ENCODE data around the gene GNAI3.

The GNAI3 gene

DNA sequence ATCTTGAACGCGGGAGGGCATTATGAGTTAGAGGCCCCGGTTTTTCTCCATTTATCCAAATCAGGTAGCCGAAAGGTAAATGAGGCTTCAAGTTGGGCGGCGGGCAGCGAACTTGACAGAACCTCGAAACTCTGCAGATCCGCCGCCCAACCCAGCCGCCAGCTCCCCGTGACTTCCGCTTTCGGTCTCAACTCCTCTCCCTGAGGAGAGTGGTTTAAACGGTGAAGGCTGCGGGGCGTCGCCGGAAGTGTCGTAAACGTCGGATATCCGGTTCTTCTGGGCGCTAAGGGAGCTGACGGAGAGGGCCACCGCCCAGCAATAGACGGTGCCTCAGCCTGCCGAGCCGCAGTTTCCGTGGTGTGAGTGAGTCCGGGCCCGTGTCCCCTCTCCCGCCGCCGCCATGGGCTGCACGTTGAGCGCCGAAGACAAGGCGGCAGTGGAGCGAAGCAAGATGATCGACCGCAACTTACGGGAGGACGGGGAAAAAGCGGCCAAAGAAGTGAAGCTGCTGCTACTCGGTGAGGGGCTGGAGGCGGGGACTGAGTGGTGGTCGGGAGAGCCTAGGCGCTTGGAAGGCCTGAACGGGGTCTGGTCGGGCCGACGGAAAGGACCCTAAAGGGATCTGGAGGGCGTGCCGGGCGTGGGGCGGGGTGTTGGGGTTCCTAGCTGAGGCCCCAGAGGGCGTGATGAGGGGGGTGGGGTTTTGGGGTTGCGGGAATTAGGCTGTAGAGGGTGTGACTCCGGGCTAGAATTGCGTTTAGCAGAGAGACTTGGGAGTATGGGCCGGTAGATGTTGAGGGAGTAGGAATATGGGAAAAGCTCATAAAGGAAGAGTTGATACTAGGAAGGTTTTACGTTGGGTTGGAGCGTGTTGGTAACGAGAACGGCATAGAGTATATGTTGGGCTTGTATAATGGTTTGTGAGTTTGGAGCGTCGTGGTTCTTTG lies at the start of gene GNAI3:
TSS of gene GNAI3 (plus strand) at position 295 of the 947 bp plus-strand sequence. CDS start at position 401, 106 bp downstream.
- peak; percentile 89 to 92 for DNase-seq (ENCODE audit: low read depth in 2 of 2)

DNA sequence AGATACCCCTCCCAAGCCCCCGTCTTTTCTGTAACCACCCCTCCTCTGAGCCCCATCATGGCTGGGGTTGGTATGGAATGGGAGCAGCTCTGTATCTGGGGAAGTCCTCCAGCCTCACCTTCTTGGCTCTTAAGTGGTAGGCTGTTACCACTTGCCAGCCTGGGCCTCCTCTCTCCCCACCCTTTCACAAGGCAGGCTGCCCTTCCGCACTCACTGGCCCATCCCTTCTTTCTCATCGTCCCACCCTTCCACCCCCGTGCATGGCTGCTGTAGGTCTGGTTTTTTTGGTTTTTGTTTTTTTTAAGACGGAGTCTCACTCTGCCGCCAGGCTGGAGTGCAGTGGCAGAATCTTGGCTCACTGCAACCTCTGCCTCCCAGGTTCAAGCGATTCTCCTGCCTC lies 49.3 kb upstream of the GNAI3 start:
- no peak for DNase-seq (ENCODE audit: low read depth in 2 of 2)

DNA sequence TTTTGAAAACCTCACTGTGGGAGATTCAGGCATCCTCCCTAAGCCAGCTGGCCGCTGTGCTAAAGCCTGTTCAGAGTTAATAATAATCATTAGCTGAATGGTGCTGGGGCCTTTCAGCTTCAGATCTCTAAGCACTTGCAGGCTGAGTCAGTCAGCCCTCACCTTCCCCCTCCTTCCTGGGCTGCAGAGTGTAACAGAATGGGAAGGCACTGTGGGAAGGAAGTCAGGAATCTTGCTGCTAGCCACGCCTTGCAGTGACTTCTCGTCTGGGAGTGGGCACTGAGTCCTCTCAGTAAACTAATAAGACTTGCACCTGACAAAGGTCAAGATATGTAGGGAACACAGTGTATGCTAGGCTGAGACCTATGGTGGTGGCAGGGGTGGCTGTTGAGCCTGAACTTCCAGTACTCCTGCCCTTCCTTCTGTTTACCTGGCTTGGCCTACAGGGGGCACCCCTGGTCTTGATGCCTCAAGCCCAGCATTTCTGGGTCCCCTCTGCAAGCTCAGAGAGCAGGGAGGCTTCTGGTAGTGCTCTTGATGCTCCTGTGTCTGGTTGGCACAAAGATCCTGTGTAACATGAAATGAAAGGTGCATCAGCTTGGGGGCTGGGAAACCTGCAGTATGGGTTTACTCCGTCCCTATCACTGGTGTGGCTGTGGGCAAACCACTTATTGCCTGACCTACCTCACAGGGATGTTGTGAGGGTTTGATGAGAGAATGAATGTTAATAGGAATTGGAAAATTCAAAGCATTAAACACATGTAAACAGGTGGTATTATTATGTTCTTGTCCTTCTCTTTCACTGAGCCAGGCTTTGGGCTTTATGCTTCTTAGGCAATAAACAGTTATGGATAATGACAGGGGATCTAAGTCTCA lies 48.5 kb upstream of the GNAI3 start:
- DNase-seq (ENCODE audit: low read depth in 2 of 2): peak in 1 of 2 donors; percentile 51

DNA sequence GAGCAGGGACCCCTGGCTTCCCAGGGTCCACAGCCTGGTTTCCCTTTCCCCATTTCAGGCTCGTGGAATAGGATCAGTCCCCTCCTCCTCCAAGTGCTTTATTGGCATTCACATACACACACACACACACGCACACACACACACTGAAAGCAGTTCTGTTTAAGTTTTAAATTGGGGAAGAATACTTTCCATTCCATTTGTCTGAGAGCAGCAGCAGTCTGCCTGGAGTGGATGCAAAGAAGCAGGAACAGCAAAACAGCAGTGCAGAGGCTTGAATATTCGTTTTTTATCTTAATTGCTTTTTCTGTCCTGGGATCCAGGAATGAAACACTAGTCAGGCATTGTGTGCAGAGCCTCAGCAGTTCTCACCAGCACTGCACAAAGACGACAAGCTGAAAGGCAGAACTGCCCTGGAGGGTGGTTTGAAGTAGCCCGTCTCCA lies 47.5 kb upstream of the GNAI3 start:
- DNase-seq (ENCODE audit: low read depth in 2 of 2): no peak

DNA sequence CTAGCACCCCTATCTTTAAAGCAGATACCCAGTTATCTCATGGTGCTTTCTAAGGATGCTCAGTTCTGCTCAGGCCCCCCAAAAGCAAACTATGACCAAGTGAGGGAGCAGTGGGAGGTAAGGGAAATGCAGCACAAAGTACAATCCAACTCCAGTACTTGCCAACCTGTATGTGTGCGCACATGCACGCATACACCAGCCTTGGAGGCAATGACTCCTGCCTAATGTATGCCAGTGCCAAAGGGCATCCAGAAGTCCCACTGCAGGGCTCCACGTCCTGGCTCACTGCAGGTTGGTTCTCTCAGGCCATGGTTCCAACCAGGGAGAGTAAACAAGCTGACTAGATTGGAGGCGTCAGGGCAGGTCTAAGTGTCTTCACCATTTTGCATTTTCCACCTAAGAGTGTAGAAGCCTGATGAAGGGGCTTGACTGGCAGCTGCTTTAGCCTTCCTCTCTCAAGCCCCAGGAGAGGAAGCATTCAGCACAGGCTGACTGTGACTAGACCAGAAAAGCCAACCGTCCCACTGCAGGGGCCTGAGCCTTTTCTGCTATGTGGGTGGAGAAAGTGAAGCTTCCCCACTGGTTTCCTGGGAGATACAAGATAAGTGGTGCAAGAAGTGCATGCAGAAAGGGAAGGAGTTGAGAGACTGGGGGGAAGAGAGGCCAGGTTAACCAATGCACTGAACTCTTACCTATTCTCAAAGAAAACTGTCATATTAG lies 46.6 kb upstream of the GNAI3 start:
- DNase-seq (ENCODE audit: low read depth in 2 of 2): no peak

DNA sequence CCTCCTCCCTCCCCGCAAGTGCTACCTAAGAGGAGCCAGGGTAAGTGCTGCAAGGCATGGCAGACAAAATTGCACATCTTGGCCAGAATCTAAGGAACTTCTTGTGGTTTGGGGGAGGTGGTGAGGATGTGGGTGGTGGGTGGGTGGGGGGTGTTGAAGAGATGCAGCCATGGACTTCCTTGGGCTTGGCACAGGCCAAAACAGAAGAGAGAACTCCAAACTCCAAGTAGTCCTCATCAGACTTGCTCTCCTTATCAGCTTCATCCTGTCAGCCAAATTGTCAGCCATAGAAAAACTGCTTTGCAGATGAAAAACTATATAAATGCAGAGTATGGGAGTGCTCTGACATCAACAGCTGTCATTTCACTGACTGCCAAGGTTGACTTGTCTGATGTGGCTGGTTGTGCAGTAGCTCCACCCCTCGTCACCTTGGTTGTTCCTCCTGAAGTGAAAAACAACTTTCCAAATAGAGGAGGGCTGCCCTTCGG lies 46.0 kb upstream of the GNAI3 start:
- no peak for DNase-seq (ENCODE audit: low read depth in 2 of 2)

DNA sequence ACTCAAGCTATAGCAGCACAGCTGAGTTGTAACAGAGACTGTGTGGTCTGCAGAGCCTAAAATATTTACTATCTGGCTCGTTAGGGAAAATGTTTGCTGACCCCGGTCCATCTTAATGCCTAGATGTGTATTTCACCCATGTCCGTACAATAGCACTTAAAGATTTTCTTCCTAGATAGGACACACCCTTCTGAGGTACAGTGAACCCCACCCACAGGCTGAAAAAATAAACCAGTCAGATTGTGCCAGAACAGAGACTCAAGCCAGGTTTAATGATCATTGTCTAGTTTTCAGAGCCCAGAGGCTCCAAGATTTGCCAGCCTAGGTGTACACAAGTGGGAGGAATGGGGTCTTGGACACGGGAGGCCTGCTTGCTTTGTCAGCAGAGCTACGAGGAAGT lies 44.5 kb upstream of the GNAI3 start:
- DNase-seq (ENCODE audit: low read depth in 2 of 2): no peak

DNA sequence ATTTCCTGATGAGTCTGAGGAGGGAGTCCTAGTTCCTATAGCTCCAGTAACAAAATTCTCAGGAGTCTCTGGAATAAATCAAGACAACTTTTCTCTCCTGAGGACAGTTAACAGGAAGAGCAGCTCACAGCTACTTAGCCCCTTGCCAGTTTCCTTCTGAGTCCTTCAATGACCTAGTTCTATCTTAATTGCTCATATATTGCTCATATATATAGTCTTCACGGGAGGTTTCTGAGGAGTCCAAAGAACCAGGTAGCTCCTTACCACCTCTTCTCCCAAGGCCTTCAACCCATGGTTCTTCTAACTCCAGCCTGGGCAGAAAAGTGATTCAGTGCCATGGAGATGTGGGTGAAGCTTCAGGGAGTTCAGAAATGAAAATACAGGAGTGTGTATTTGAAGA lies 43.4 kb upstream of the GNAI3 start:
- no peak for DNase-seq (ENCODE audit: low read depth in 2 of 2)

DNA sequence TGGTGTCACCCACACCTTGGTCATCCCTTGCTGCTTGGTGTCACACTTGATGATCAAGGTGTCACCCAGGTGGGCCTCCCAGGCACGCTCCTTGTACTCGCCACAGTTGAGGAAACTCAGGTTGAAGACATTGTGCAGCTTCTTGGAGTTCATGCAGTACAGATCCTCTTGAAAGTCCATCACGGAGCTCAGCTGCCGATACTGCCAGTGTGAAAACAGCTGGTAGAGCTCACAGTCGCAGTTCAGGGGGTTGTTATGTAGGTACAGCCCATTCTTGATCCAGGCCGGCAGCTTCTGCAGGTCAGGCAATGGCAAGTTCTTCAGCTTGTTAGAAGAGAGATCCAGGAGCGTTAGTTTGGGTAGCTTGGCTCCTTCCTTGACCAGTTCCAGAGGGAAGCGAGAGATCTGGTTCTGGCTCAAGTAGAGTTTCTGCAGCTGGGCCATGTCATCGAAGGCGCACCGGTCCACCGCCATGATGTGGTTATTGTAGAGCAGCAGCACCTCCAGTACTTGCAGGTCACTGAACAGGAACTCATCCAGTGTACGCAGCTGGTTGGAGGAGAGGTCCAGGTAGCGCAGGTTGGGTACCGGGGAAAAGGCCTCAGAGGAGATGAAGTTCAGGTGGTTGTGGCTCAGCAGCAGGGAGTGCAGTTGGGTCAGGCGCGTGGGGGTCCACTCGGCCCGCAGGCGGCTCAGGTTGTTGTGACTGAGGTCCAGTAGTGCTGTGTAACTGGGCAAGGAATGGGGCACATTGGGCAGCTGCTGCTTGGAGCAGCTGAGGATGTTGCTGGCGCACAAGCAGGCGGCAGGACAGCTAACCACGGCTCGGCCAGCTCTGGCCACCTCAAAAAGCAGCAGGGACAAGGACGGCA lies 40.2 kb upstream of the GNAI3 start:
- no peak for DNase-seq (ENCODE audit: low read depth in 2 of 2)

DNA sequence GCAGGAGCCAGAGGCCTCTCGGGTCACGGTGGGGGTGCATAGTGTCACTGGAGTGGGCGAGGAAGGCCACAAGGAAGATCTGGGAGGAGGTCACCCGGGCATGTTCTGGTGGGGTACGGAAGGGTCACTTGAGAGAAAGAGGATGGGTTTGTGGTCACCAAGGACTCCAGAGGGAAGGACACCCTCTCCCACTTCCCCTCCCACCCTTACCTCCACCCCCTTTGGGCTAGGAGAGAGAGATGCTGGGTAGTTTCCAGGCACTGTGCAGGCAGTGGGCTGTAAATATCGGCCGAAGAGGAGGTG lies 39.6 kb upstream of the GNAI3 start:
- no peak for DNase-seq (ENCODE audit: low read depth in 2 of 2)

DNA sequence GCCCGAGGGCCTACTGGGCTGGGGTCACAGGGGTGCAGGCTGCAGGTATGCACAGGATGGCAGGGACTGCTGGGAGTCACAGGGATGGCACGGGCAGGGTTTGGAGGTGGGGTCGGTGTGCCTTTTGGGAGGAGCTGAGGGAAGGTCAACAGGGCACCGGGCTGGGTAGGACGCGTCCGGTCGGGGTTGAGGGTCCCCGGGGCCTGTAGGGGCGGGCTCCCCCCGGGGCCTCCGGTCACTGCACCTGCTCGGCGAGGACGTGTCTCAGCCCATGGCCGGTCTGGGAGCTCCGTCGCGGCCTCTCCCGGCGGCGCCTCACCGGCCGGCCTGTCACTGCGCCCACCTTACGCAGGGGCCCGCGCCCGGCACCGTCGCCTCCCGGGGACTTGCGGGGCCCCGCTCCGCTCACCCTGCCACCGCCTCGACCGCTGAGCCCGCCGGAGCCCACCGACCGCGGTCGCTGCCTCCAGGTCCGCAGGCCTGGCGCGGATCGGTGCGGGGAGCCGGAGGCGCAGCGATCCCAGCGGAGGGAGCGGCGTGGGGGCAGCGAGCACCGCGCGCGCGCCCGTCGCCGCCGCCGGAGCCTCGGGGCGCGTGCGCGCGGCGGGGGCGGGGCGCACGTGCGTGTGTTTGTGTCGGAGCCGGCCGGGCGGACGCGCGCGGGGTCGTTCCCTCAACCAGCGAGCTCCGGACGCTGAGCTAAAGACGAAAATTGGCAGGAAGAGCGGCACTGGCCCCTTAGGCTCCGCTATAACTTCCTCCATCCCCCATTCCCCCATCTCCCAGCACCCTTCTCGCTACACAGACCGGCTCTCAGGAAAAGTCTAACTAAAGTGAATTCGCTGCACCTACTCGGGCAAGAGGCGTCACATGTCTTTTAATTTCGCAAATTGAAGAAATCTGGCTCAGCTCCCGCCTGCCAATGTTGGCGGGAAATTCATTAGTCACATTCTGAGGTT lies 39.0 kb upstream of the GNAI3 start, which contains the start of gene AMIGO1:
TSS of gene AMIGO1 (minus strand) at position 552 of the 959 bp plus-strand sequence. CDS start 815 bp downstream, outside the sequence.
- peak in 1 of 2 donors; percentile 43 for DNase-seq (ENCODE audit: low read depth in 2 of 2)

DNA sequence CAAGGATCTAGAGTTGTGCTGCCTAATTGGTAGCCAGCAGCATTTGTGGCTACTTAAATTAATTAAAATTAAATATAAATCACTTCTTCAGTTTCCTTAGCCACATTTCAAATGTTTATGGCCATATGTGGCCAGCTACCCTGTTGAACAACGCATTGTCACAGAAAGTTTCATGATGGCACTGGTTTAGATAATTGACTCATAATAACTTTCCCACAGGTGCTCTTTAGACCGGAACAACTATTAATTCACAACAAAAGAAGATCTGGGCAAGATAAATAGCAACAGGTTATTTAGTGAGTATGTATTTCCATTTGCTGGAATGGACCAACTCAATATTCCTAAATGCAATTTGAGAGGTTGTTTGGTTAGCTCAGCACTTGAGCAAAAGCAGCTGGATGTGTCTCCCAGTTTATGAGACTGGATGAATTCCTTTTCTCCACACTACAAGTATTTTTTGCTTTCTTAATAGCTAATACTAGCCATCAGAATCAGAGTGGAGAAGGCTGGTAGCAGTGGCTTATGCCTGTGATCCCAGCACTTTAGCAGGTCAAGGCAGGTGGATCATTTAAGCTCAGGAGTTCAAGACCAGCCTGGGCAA lies 35.2 kb upstream of the GNAI3 start:
- DNase-seq (ENCODE audit: low read depth in 2 of 2): no peak

DNA sequence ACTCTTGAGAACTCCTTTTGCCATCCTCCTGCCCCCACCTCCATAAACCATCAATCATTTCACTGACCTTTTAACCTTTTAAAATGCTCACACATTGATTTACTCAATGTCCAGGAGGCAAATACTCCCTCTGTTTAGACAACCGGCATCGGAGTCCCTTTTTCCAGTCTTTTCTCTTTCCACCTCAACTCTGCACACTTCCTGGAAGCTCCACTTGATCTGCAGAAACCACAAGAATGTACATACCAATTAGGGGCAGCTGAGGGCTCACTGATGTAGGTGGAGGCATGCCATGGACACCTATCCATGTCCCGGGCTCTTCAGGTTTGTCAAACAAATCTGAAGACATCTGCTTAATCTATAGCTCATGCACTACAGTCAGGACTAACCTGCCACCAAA lies 33.6 kb upstream of the GNAI3 start:
- no peak for DNase-seq (ENCODE audit: low read depth in 2 of 2)

DNA sequence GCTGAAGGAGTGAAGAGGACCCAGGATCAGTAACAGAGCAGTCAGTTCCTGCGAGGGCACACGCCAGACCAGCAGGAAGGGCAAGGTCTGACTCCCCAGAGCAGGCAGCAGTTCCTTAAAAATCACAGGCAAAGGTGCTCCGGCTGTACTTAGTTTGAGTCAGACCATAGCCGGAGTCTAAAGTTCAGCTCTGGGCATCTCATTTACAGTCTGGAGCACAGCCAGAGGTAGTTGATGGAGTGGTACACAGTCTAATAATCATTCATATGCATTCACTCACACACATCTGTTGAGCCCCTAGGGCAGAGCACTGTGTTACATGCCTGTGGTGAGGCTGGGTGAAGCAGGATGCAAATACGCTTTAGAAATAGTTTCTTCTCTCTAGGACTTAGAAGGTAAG lies 31.5 kb upstream of the GNAI3 start:
- no peak for DNase-seq (ENCODE audit: low read depth in 2 of 2)

DNA sequence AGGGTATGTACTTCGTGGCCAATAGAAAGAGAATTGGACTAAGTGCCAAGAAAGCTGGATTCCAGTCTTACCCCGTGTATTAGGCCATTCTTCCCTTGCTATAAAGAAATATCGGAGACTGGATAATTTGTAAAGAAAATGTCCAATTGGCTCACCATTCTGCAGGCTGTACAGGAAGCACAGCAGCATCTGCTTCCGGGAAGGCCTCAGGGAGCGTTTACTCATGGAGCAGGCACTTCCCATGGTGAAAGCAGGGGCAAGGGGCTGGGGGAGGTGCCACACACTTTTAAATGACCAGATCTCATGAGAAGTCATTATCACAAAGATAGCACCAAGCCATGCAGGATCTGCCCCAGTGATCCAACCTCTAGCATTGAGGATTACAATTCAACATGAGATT lies 31.1 kb upstream of the GNAI3 start:
- DNase-seq (ENCODE audit: low read depth in 2 of 2): no peak

DNA sequence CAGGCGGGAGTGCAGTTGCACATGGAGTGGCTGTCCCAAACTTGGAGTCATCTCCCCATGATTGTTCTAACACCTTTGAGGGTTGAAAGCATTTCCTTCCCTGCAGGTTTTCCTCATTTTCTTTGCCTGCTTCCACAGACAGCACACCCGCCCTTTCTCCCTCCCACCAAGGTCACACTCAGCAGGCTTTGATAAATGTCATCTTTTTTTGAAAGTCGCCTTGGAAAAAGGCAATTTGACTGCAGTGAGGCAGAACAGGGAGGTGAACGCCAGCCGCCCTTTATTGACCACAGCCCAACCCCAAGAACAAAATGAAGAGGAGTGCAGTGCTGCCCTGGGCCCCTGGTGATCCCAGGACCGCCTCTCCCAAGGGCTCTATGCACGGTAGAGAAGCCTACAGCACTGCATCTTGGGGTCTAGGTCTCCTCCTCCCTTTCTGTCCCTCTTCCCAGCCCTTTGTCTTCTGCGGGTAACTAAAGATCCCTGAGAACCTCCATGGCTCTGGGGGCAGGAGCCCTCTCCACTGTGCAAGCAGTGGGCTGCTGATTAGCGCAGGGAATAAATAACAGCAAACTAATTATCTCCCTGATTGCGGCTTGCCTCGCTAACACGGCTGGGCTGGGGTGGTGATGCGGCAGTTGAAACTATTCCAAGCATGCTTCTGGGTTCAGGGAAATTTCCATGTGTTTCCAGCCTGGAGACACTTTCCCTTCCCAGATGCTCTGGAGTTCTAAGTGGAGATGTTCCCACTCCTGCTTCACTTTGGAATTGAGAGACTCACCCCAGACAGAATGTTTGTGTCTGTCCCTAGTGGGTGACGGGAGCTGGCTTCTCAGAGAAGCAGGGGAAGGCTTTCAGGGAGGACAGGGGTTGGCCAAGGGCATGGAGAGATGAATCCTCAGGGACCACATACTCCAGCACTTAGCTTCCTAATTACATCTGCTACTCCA lies 27.1 kb upstream of the GNAI3 start:
- no peak for DNase-seq (ENCODE audit: low read depth in 2 of 2)

DNA sequence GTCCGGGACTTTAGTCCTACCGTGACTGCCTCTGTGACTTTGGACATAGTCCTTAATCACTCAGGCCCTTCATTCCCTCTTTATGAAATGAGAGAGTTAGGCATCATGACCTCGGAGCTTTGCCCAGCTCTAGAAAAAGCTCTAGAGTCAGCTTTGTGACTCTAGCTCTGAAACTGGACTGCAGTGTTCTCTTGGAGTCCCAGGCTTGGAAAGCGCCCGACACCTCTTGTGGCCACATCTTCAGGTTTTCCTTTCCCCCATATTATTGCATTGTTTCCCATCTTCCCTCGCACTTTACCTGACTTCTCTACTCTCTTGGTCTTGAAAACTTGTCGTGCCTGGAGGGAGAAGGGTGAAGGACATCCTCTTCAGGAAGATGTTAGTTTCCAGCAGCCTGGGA lies 26.4 kb upstream of the GNAI3 start:
- DNase-seq (ENCODE audit: low read depth in 2 of 2): no peak

DNA sequence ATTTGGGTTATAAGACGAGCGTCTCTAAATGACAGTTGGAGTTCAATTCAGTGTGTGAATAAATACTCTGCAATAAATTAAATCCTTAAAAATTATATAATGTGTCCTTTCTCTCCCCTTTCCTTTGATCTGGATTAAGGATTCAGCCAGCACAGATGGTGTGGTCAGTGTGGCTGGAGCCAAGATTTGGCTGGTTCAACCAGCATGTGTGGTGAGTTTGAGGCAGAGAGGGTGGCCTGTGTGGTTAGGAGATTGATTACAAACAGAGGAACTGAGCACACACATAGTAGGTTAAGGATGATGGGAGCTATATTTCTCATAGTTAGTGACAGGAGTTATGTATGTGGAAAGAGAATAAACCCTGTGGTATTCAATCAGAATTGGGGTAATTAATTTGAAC lies 24.7 kb upstream of the GNAI3 start:
- DNase-seq (ENCODE audit: low read depth in 2 of 2): no peak

All from stimulated activated CD8-positive, alpha-beta memory T cell treated with anti-CD3 and anti-CD28 coated beads, Interleukin-15, amount 100 ng/mL, for 48 hours (primary cell).